H1 (cell line): Measurements from ENCODE around the gene ELP5. TPM values are rescaled to one million over a fixed set of nuclear protein-coding genes. Genes with fewer than 3 reads are reported as not detected.
A peak's percentile ranks its signal among the peaks of the same experiment; 100 is the strongest.

ENCODE experiments used
- CTCF ChIA-PET: fragments of 300-600 bp; sonication (Branson Sonifier 250); formaldehyde crosslinking; loops from one replicate; lab custom pipeline; 2021; ENCODE audit not compliant: partially characterized antibody; lab: Charles Lee
- POLR2A ChIA-PET: fragments of 300-600 bp; sonication (Branson Sonifier 250); formaldehyde crosslinking; loops from one replicate; lab custom pipeline; 2021; ENCODE audit warnings: inconsistent platforms; ENCODE audit not compliant: partially characterized antibody; lab: Charles Lee
- DNase-seq, 2 experiments: peaks; one replicate each; pipeline versions ENCODE4 v3.0.0 to v3.0.0-alpha.2; 2010 to 2022; ENCODE audit warnings: low spot score in 2 of 2, low read depth in 1 of 2, mixed read lengths in 1 of 2
- FAIRE-seq: peaks from 2 replicates; lab custom pipeline; 2011; peaks lifted over from hg19 to GRCh38; lab: Jason Lieb, UNC
- H2AFZ ChIP-seq: 2 replicates; pipeline ENCODE4 v1.8.1; 2012; ENCODE audit warnings: low read length, inconsistent platforms
- H2AK5ac ChIP-seq: 2 replicates; pipeline ENCODE4 v1.6.1; 2013; ENCODE audit warnings: low read depth, low read length
- H2BK120ac ChIP-seq: replicated peaks from 2 replicates; pipeline ENCODE3; 2013; ENCODE audit warnings: low read depth, low read length, inconsistent platforms
- H2BK12ac ChIP-seq: 2 replicates; pipeline ENCODE4 v1.6.1; 2013; ENCODE audit warnings: low read depth, low read length
- H2BK15ac ChIP-seq: 2 replicates; pipeline ENCODE4 v1.6.1; 2013; ENCODE audit warnings: low read length
- H2BK20ac ChIP-seq: 2 replicates; pipeline ENCODE4 v1.6.1; 2013; ENCODE audit warnings: low read length
- H2BK5ac ChIP-seq: 2 replicates; pipeline ENCODE4 v1.6.1; 2013; ENCODE audit warnings: low read depth, low read length
- H3K14ac ChIP-seq: 2 replicates; pipeline ENCODE4 v1.6.1; 2013; ENCODE audit warnings: inconsistent platforms; ENCODE audit not compliant: insufficient read length
- H3K18ac ChIP-seq: 2 replicates; pipeline ENCODE4 v1.6.1; 2013; ENCODE audit warnings: low read length; ENCODE audit errors: extremely low read depth
- H3K23ac ChIP-seq: 2 replicates; pipeline ENCODE4 v1.6.1; 2013; ENCODE audit warnings: inconsistent platforms; ENCODE audit not compliant: insufficient read length
- H3K23me2 ChIP-seq: 2 replicates; pipeline ENCODE4 v1.6.1; 2013; ENCODE audit warnings: low read depth, low read length
- H3K27ac ChIP-seq: 2 replicates; pipeline ENCODE4 v1.6.1; 2011; ENCODE audit warnings: low read depth, low read length, inconsistent platforms
- H3K27me3 ChIP-seq, 4 experiments: replicated peaks in 1 of 4; 1 replicate in 1 of 4; 2 replicates in 3 of 4; pipeline versions ENCODE4 v1.6.1 to v1.8.1; 2011 to 2013; ENCODE audit warnings: low read length in 3 of 4, mild to moderate bottlenecking in 3 of 4, inconsistent platforms in 2 of 4, mixed read lengths in 2 of 4, moderate library complexity in 1 of 4; ENCODE audit not compliant: control insufficient read depth in 3 of 4, insufficient read depth in 3 of 4; ENCODE audit errors: extremely low read depth in 1 of 4
- H3K36me3 ChIP-seq, 4 experiments: 2 replicates each; pipeline versions ENCODE4 v1.6.1 to v1.8.1; 2011 to 2013; ENCODE audit warnings: mild to moderate bottlenecking in 4 of 4, low read length in 3 of 4, moderate library complexity in 2 of 4, control low read depth in 1 of 4, inconsistent platforms in 1 of 4; ENCODE audit not compliant: insufficient read depth in 4 of 4, control insufficient read depth in 2 of 4
- H3K4ac ChIP-seq: replicated peaks from 2 replicates; pipeline ENCODE3; 2013; ENCODE audit warnings: low read length, low read depth, mixed read lengths, inconsistent platforms; ENCODE audit not compliant: insufficient read length
- H3K4me1 ChIP-seq, 4 experiments: replicated peaks in 1 of 4; 1 replicate in 1 of 4; 2 replicates in 3 of 4; pipeline versions ENCODE4 v1.6.1 to v1.8.1; 2011 to 2013; ENCODE audit warnings: low read length in 3 of 4, inconsistent platforms in 2 of 4, mixed read lengths in 1 of 4; ENCODE audit not compliant: insufficient read depth in 4 of 4, control insufficient read depth in 3 of 4
- H3K4me2 ChIP-seq, 2 experiments: 2 replicates each; pipeline versions ENCODE4 v1.6.1 to v1.8.1; 2011 to 2013; ENCODE audit warnings: low read depth in 2 of 2, low read length in 2 of 2, control low read depth in 1 of 2, inconsistent platforms in 1 of 2, mild to moderate bottlenecking in 1 of 2; ENCODE audit not compliant: insufficient read depth in 1 of 2
- H3K4me3 ChIP-seq, 4 experiments: fragments of 200-600, 300-600 bp in 1 of 4; sonication (generic), shearing (Covaris generic), sonication (Bioruptor Twin) in 1 of 4; 2 replicates each; pipeline versions ENCODE4 v1.5.1 to v1.8.1; 2011 to 2016; ENCODE audit warnings: low read length in 4 of 4, low read depth in 3 of 4, control low read depth in 2 of 4, inconsistent platforms in 2 of 4, mild to moderate bottlenecking in 2 of 4, mixed read lengths in 1 of 4, moderate library complexity in 1 of 4; ENCODE audit not compliant: insufficient read depth in 2 of 4; ENCODE audit errors: extremely low read depth in 1 of 4
- H3K56ac ChIP-seq: replicated peaks from 2 replicates; pipeline ENCODE3; 2013; ENCODE audit warnings: low read depth, mild to moderate bottlenecking, mixed read lengths, low read length, inconsistent platforms; ENCODE audit not compliant: insufficient read length
- H3K79me1 ChIP-seq: 2 replicates; pipeline ENCODE4 v1.6.1; 2013; ENCODE audit warnings: low read depth, low read length, control low read depth
- H3K79me2 ChIP-seq, 2 experiments: 2 replicates each; pipeline versions ENCODE4 v1.6.1 to v1.8.1; 2012 to 2013; ENCODE audit warnings: low read length in 2 of 2, mild to moderate bottlenecking in 2 of 2, inconsistent platforms in 1 of 2; ENCODE audit not compliant: insufficient read depth in 2 of 2, control insufficient read depth in 1 of 2
- H3K9ac ChIP-seq, 4 experiments: replicated peaks in 1 of 4; 1 replicate in 1 of 4; 2 replicates in 3 of 4; pipeline versions ENCODE4 v1.6.1 to v1.8.1; 2011 to 2013; ENCODE audit warnings: low read depth in 3 of 4, low read length in 3 of 4, control low read depth in 2 of 4, mild to moderate bottlenecking in 2 of 4, moderate library complexity in 2 of 4, inconsistent platforms in 1 of 4; ENCODE audit errors: extremely low read depth in 1 of 4
- H3K9me3 ChIP-seq, 2 experiments: 2 replicates each; pipeline versions ENCODE4 v1.6.1 to v1.8.1; 2012 to 2013; ENCODE audit warnings: mild to moderate bottlenecking in 2 of 2, moderate library complexity in 2 of 2, control low read depth in 1 of 2, inconsistent platforms in 1 of 2, low read depth in 1 of 2, low read length in 1 of 2, mixed read lengths in 1 of 2; ENCODE audit not compliant: insufficient read depth in 2 of 2
- H4K20me1 ChIP-seq, 2 experiments: replicated peaks in 1 of 2; 2 replicates each; pipeline versions ENCODE3 to v1.8.1; 2011 to 2013; ENCODE audit warnings: inconsistent platforms in 2 of 2, low read length in 2 of 2, mild to moderate bottlenecking in 1 of 2; ENCODE audit not compliant: insufficient read depth in 2 of 2, control insufficient read depth in 1 of 2
- H4K5ac ChIP-seq: 2 replicates; pipeline ENCODE4 v1.6.1; 2013; ENCODE audit warnings: low read length, low read depth, mixed read lengths, inconsistent platforms; ENCODE audit not compliant: insufficient read length
- H4K8ac ChIP-seq: 2 replicates; pipeline ENCODE4 v1.8.0; 2013; ENCODE audit warnings: mild to moderate bottlenecking, moderate library complexity, low read length, inconsistent platforms; ENCODE audit not compliant: insufficient read depth; ENCODE audit errors: extremely low read depth
- H4K91ac ChIP-seq: replicated peaks from 2 replicates; pipeline ENCODE3; 2013; ENCODE audit warnings: low read length, mixed read lengths, inconsistent platforms; ENCODE audit not compliant: insufficient read length
- BRCA1 ChIP-seq: IDR thresholded peaks from 2 replicates; pipeline ENCODE4 v1.6.1; 2012; ENCODE audit warnings: low read depth, low read length, improper control_type of control experiment
- CREB1 ChIP-seq: IDR thresholded peaks from 2 replicates; pipeline ENCODE4 v1.6.1; 2012; ENCODE audit warnings: inconsistent platforms
- CTBP2 ChIP-seq: IDR thresholded peaks from 2 replicates; pipeline ENCODE4 v1.7.0; 2011; ENCODE audit warnings: borderline replicate concordance, mild to moderate bottlenecking, moderate library complexity, mixed read lengths, low read length; ENCODE audit not compliant: insufficient read depth, insufficient read length
- JUND ChIP-seq: IDR thresholded peaks from 2 replicates; pipeline ENCODE4 v1.6.1; 2011; ENCODE audit warnings: mild to moderate bottlenecking, improper control_type of control experiment, low read length
- KDM4A ChIP-seq: IDR thresholded peaks from one replicate; pipeline ENCODE4 v1.7.1; 2012; ENCODE audit warnings: low read depth, mild to moderate bottlenecking, moderate library complexity, low read length, inconsistent platforms; ENCODE audit not compliant: severe bottlenecking
- NANOG ChIP-seq: IDR thresholded peaks from 2 replicates; pipeline ENCODE4 v1.6.1; 2011; ENCODE audit warnings: low read length, low read depth, mild to moderate bottlenecking, inconsistent platforms; ENCODE audit not compliant: insufficient read depth, poor library complexity, severe bottlenecking
- POLR2A ChIP-seq, 2 experiments: IDR thresholded peaks; 1 replicate in 1 of 2; 2 replicates in 1 of 2; pipeline ENCODE4 v1.6.1; 2011; ENCODE audit warnings: low read depth in 2 of 2, low read length in 2 of 2, mild to moderate bottlenecking in 2 of 2; ENCODE audit errors: control extremely low read depth in 1 of 2
- POLR2AphosphoS5 ChIP-seq: IDR thresholded peaks from 2 replicates; pipeline ENCODE4 v1.6.1; 2011; ENCODE audit warnings: low read depth, low read length
- RFX5 ChIP-seq: IDR thresholded peaks from 2 replicates; pipeline ENCODE4 v1.6.1; 2011; ENCODE audit warnings: low read depth, low read length, improper control_type of control experiment, borderline replicate concordance
- SP4 ChIP-seq: IDR thresholded peaks from 2 replicates; pipeline ENCODE4 v1.6.1; 2012; ENCODE audit warnings: low read length, inconsistent platforms
- TEAD4 ChIP-seq: IDR thresholded peaks from 2 replicates; pipeline ENCODE4 v1.6.1; 2012; ENCODE audit warnings: low read depth, low read length, inconsistent platforms, mixed read lengths
- WGBS, 2 experiments: shearing (Covaris generic) in 1 of 2; methylation state at CpG; one replicate each; pipeline versions ENCODE4 v1.1.6 to v1.1.7; 2013 to 2015; ENCODE audit warnings: low lambda C conversion rate in 2 of 2, mixed read lengths in 2 of 2, inconsistent platforms in 1 of 2, low coverage in 1 of 2, missing lambda C conversion rate in 1 of 2; ENCODE audit not compliant: insufficient replicate concordance in 2 of 2, insufficient coverage in 1 of 2, insufficient read length in 1 of 2; ENCODE audit errors: extremely low coverage in 1 of 2, missing lambda C conversion rate in 1 of 2; 5-methylcytosine and 5-hydroxymethylcytosine counted together
- polyA plus RNA-seq, 7 experiments: library from polyadenylated mRNA; depleted of rRNA in 3 of 7; stranded (reverse) in 5 of 7; unstranded in 2 of 7; fragments of >200 nt in 5 of 7; fragments of 200-250 nt in 2 of 7; gene quantifications; 1 replicate in 5 of 7; 2 replicates in 1 of 7; 4 replicates in 1 of 7; pipeline versions ENCODE4 v1.2.1 to v1.2.3, GENCODE V29; 2011 to 2013; ENCODE audit warnings: missing spikeins in 2 of 7, mixed read lengths in 2 of 7
- total RNA-seq: library from RNA; stranded (reverse); fragmentation: NEBNext Ultra II Directional; extraction: Animal tissue kit (Norgen Biotek cat#: 25700); gene quantifications from 2 replicates; pipeline ENCODE4 v1.2.1, GENCODE V29; 2021
- TF ChIP-seq, protein P1 (sequence below): IDR thresholded peaks from 2 replicates; pipeline ENCODE4 v1.6.1; 2012; ENCODE audit warnings: inconsistent platforms

Gene ELP5
- total and polyA plus RNA-seq, 2 of the 8 experiments (the other 6 are each of a cell fraction or from before 2014, with no cell fraction given): 75.4 to 107 TPM

DNA sequence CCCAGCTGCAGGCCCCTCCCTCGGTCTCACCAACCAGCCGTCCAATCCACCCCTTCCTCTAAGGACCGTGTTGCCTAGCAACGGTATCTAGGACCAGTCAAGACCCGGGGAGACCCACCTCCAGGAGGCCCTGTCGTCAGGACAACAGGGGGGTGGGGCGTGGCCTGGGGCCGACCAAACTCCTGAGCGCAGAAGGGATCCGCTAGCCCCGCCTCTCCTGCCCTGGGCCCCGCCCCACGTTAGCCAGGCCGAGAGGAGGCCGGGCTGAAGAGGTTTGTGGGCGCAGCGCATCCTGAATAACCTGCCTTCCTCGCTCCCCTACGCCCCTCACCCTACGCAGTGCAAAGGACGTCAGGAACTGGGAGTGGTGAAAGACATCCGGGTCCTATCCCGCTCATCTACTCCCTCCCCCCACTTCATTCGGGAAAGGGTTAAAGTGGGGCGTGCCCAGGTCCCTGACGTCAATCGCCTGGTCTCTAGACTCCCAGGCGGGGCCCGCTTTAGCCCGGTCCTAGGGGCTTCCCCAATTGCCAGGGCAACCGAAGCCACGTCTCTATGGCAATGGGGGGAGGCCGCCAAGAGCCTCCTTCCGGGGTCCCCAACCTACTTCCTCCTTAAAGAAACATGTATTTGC, 47.1 kb upstream of the ELP5 start:
- H3K23me2 ChIP-seq: peaks cover 18% of the 10 kb centered on the region; the same call in 1 of the 2 replicates
- H3K18ac ChIP-seq: peak overlapping the region; percentile 88
- peaks cover 5 to 28% (median 23%) of the 10 kb centered on the region in 4 experiments for H3K4me1 ChIP-seq
- peak overlapping the region; percentile 68 for H3K27ac ChIP-seq
- H2BK5ac ChIP-seq: peak overlapping the region; percentile 90
- no peaks in the 10 kb centered on the region for H3K9me3 ChIP-seq
- DNase-seq: peak; percentile 89 to 97
- H2AK5ac ChIP-seq: no peak overlapping the region
- no peak overlapping the region for H3K14ac ChIP-seq
- H3K4me3 ChIP-seq: peak overlapping the region; percentile 40 to 69 (median 59)
- 2% methylated on average over 31 of the region's 34 CpGs; no CpG with 5 or more reads in 1 of the 2 experiments for WGBS, 2 experiments
- H4K20me1 ChIP-seq: peaks cover 3 to 20% of the 10 kb centered on the region in 2 experiments
- H3K79me2 ChIP-seq: peaks cover 0 to 31% of the 10 kb centered on the region in 2 experiments; a peak in 2 of 4 replicates
- H4K5ac ChIP-seq: peak overlapping the region; percentile 35
- H3K79me1 ChIP-seq: peaks cover 22% of the 10 kb centered on the region; the same call in 1 of the 2 replicates
- no peak overlapping the region for H2BK20ac ChIP-seq
- H4K91ac ChIP-seq: no peak overlapping the region
- ChIA-PET POLR2A (interaction anchor here (1.1 to 2.0 kb wide), 5 partner anchors 10 to 57 kb away, joined by 4 to 8 read pairs (median 4); partner anchors contain the start of genes CLDN7, DLG4, DVL2 and PHF23), CTCF (interaction anchor here (0.7 to 0.8 kb wide), 2 partner anchors 27 to 33 kb away, joined by 3 to 4 read pairs; no protein-coding TSS in a partner anchor)
- H3K4me2 ChIP-seq: peak overlapping the region; percentile 64 to 79
- peak; percentile 85 for FAIRE-seq
- H3K56ac ChIP-seq: no peak overlapping the region
- H3K36me3 ChIP-seq: peaks cover 19 to 29% (median 25%) of the 10 kb centered on the region in 4 experiments
- no peak overlapping the region for H2BK15ac ChIP-seq
- no peak overlapping the region for H4K8ac ChIP-seq
- H2AFZ ChIP-seq: no peak overlapping the region
- no peak overlapping the region for H3K4ac ChIP-seq
- no peak overlapping the region for H2BK12ac ChIP-seq
- no peaks in the 10 kb centered on the region; a peak in 1 of 7 replicates for H3K27me3 ChIP-seq
- H3K23ac ChIP-seq: no peak overlapping the region
- no peak overlapping the region for H2BK120ac ChIP-seq
- peak overlapping the region in 2 of 4 experiments; percentile 56 to 63; a peak in 3 of 7 replicates for H3K9ac ChIP-seq
- TF ChIP-seq, protein P1, sequence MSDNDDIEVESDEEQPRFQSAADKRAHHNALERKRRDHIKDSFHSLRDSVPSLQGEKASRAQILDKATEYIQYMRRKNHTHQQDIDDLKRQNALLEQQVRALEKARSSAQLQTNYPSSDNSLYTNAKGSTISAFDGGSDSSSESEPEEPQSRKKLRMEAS: 0 out of 2 replicates have a peak, but pooled peaks have one; percentile 42
- TF ChIP-seq POLR2AphosphoS5 (peak; percentile 46; the same call in 1 of the 2 replicates), BRCA1 (no peak), NANOG (no peak), KDM4A (peak; percentile 63), TEAD4 (no peak), CREB1 (peak; percentile 88), RFX5 (peak; percentile 39; the same call in 1 of the 2 replicates), JUND (0 out of 2 replicates have a peak, but pooled peaks have one; percentile 21), SP4 (peak; percentile 93), POLR2A (IDR thresholded peaks at IDR 0.05; ENCODE audit: control extremely low read depth in 1 of 2, low read depth in 2 of 2, low read length in 2 of 2) (no peak), CTBP2 (peak; percentile 44)
